Keratinocyte (primary cell): ENCODE data around the gene PLEKHA8. TPM values are rescaled to one million over a fixed set of nuclear protein-coding genes. Genes with fewer than 3 reads are reported as not detected.

ENCODE experiments used
- DNase-seq: peaks from one replicate; pipeline ENCODE4 v3.0.0-alpha.2; 2011; ENCODE audit warnings: low read depth, missing footprints, low spot score
- FAIRE-seq: peaks from 2 replicates; lab custom pipeline; 2011; peaks lifted over from hg19 to GRCh38; lab: Jason Lieb, UNC
- H2AFZ ChIP-seq: 2 replicates; pipeline ENCODE4 v1.6.0; 2012; ENCODE audit warnings: low read length, control low read depth, inconsistent platforms; ENCODE audit not compliant: control insufficient read depth
- H3K27ac ChIP-seq: 2 replicates; pipeline ENCODE4 v1.5.1; 2011; ENCODE audit warnings: low read length; ENCODE audit not compliant: control insufficient read depth, insufficient read depth
- H3K27me3 ChIP-seq: 3 replicates; pipeline ENCODE4 v1.6.0; 2011; ENCODE audit warnings: low read length; ENCODE audit not compliant: control insufficient read depth, insufficient read depth; ENCODE audit errors: extremely low read depth
- H3K36me3 ChIP-seq, 2 experiments: 2 replicates in 1 of 2; 3 replicates in 1 of 2; pipeline ENCODE4 v1.5.1; 2011; ENCODE audit warnings: low read length in 2 of 2, mild to moderate bottlenecking in 1 of 2; ENCODE audit not compliant: control insufficient read depth in 2 of 2, insufficient read depth in 2 of 2; ENCODE audit errors: extremely low read depth in 1 of 2
- H3K4me1 ChIP-seq: 3 replicates; pipeline ENCODE4 v1.5.1; 2011; ENCODE audit warnings: low read length; ENCODE audit not compliant: control insufficient read depth, insufficient read depth; ENCODE audit errors: extremely low read depth
- H3K4me2 ChIP-seq: 3 replicates; pipeline ENCODE4 v1.6.0; 2011; ENCODE audit warnings: low read depth, low read length; ENCODE audit not compliant: control insufficient read depth, insufficient read depth; ENCODE audit errors: extremely low read depth
- H3K4me3 ChIP-seq, 3 experiments: fragments of 200-600 bp in 1 of 3; sonication (generic) in 1 of 3; 2 replicates in 2 of 3; 3 replicates in 1 of 3; pipeline ENCODE4 v1.5.1; 2011 to 2016; ENCODE audit warnings: low read length in 3 of 3, mild to moderate bottlenecking in 3 of 3, control low read depth in 2 of 3, inconsistent platforms in 1 of 3, low read depth in 1 of 3, mixed read lengths in 1 of 3, mixed run types in 1 of 3, moderate library complexity in 1 of 3; ENCODE audit not compliant: control insufficient read depth in 2 of 3, insufficient read depth in 2 of 3; ENCODE audit errors: extremely low read depth in 1 of 3
- H3K79me2 ChIP-seq: 2 replicates; pipeline ENCODE4 v1.6.0; 2012; ENCODE audit warnings: low read length; ENCODE audit not compliant: control insufficient read depth, insufficient read depth
- H3K9ac ChIP-seq: 3 replicates; pipeline ENCODE4 v1.6.0; 2011; ENCODE audit warnings: low read length; ENCODE audit not compliant: control insufficient read depth, insufficient read depth; ENCODE audit errors: extremely low read depth
- H3K9me1 ChIP-seq: 3 replicates; pipeline ENCODE4 v1.6.0; 2011; ENCODE audit warnings: low read length; ENCODE audit not compliant: control insufficient read depth, insufficient read depth; ENCODE audit errors: extremely low read depth
- H3K9me3 ChIP-seq: 2 replicates; pipeline ENCODE4 v1.5.1; 2012; ENCODE audit warnings: low read depth, low read length; ENCODE audit not compliant: control insufficient read depth
- H4K20me1 ChIP-seq: 3 replicates; pipeline ENCODE4 v1.6.0; 2011; ENCODE audit warnings: low read length; ENCODE audit not compliant: control insufficient read depth, insufficient read depth; ENCODE audit errors: extremely low read depth
- EZH2 ChIP-seq: IDR thresholded peaks from one replicate; pipeline ENCODE4 v1.6.1; 2012; ENCODE audit warnings: inconsistent platforms, mild to moderate bottlenecking, low read length, moderate library complexity
- dilution Hi-C: fragments of 300-500 bp; cut with MboI; formaldehyde crosslinking; loops from one replicate; pipeline ENCODE4 v1.7.0; 2020; ENCODE audit warnings: low sequenced_read_pairs; ENCODE audit not compliant: extremely low pct_ligation_motif_present
- polyA plus RNA-seq, 5 experiments: library from polyadenylated mRNA; depleted of rRNA in 3 of 5; stranded (reverse) in 3 of 5; stranded (forward) in 1 of 5; unstranded in 1 of 5; fragments of >200 nt; gene quantifications; 1 replicate in 1 of 5; 2 replicates in 3 of 5; 3 replicates in 1 of 5; pipeline versions ENCODE4 v1.2.1 to v1.2.3, GENCODE V29; 2011 to 2012; ENCODE audit warnings: missing spikeins in 2 of 5, low read depth in 1 of 5, low replicate concordance in 1 of 5
- TF ChIP-seq, protein P1 (sequence below), 3 experiments: IDR thresholded peaks in 1 of 3; conservative IDR thresholded peaks in 1 of 3; optimal IDR thresholded peaks in 1 of 3; 2 replicates in 2 of 3; 3 replicates in 1 of 3; pipeline versions ENCODE3 to v1.5.1; 2011; ENCODE audit warnings: low read length in 3 of 3, mild to moderate bottlenecking in 3 of 3, moderate library complexity in 2 of 3, control low read depth in 1 of 3, inconsistent platforms in 1 of 3; ENCODE audit not compliant: insufficient read depth in 2 of 3; ENCODE audit errors: extremely low read depth in 1 of 3

PLEKHA8 gene
- polyA plus RNA-seq, 1 donor (not counting 4 experiments of a cell fraction or from before 2014, with no cell fraction given) = 9.6 TPM

DNA sequence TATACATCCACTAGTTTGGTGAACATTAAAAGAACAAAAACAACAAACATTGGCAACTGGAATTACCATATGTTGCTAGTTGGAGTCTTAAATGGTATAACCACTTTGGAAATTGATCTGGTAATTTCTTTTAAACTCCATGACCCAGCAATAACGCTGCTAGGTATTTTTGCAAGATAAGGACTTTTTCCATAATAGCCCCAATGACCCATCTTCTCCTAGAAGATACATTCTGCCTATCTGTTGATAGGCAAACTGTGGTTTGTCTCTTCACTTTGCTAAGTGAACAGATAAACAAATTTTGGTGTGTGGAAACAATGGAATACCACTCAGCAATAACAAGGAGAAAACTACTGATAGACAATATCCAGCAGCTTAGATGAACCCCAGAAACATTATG, 75.9 kb downstream of the PLEKHA8 start:
- TF ChIP-seq EZH2 = no peak
- TF ChIP-seq, protein P1, sequence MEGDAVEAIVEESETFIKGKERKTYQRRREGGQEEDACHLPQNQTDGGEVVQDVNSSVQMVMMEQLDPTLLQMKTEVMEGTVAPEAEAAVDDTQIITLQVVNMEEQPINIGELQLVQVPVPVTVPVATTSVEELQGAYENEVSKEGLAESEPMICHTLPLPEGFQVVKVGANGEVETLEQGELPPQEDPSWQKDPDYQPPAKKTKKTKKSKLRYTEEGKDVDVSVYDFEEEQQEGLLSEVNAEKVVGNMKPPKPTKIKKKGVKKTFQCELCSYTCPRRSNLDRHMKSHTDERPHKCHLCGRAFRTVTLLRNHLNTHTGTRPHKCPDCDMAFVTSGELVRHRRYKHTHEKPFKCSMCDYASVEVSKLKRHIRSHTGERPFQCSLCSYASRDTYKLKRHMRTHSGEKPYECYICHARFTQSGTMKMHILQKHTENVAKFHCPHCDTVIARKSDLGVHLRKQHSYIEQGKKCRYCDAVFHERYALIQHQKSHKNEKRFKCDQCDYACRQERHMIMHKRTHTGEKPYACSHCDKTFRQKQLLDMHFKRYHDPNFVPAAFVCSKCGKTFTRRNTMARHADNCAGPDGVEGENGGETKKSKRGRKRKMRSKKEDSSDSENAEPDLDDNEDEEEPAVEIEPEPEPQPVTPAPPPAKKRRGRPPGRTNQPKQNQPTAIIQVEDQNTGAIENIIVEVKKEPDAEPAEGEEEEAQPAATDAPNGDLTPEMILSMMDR (optimal IDR thresholded peaks at IDR 0.05 in 1 of 3, IDR thresholded peaks at IDR 0.05 in 1 of 3, conservative IDR thresholded peaks at IDR 0.05 in 1 of 3; ENCODE audit: extremely low read depth in 1 of 3, insufficient read depth in 2 of 3, low read length in 3 of 3) = no peak

DNA sequence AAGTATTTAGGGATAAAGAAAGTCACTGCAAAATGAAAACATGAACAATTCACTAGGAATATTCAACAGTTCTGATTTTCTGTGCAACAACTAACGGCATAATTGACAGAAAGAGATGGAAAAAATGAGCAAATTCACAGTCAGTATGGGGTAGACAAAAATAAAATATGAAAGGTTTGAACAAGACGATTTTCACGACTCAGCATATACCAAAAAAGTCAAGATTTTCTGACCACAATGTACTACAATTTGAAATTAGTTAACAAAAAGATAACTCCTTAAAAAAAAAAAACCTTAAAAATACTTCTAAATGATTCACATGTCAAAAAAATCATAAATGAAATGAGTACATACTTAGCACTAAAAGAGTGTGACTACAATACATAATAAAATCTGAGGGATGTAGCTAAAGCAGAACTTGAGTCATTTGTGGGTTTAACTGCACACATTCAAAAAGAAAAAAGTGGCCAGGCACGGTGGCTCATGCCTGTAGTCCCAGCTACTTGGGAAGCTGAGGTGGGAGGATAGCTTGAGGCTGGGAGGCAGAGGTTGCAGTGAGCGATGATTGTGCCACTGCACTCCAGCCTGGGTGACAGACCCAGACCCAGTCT, 84.0 kb downstream of the PLEKHA8 start:
- H3K9me1 ChIP-seq = no peaks in the 10 kb centered on the region
- no peak overlapping the region for H3K4me3 ChIP-seq
- FAIRE-seq (no peak), DNase-seq (no peak)
- dilution Hi-C loops = no loop called here
- H3K9ac ChIP-seq = no peak overlapping the region
- H4K20me1 ChIP-seq = no peaks in the 10 kb centered on the region
- H3K27me3 ChIP-seq = no peaks in the 10 kb centered on the region
- H2AFZ ChIP-seq = no peak overlapping the region
- no peak overlapping the region for H3K27ac ChIP-seq
- H3K4me2 ChIP-seq = no peak overlapping the region
- H3K9me3 ChIP-seq = peaks cover 5% of the 10 kb centered on the region
- H3K36me3 ChIP-seq = no peaks in the 10 kb centered on the region
- no peaks in the 10 kb centered on the region for H3K79me2 ChIP-seq
- no peak for TF ChIP-seq EZH2
- TF ChIP-seq, protein P1 (optimal IDR thresholded peaks at IDR 0.05 in 1 of 3, IDR thresholded peaks at IDR 0.05 in 1 of 3, conservative IDR thresholded peaks at IDR 0.05 in 1 of 3; ENCODE audit: extremely low read depth in 1 of 3, insufficient read depth in 2 of 3, low read length in 3 of 3) = no peak
- peaks cover 7% of the 10 kb centered on the region for H3K4me1 ChIP-seq

More for the DNA sequence above, 75.9 kb downstream of the PLEKHA8 start:
- no peak overlapping the region for H3K4me2 ChIP-seq
- FAIRE-seq = no peak
- no peak overlapping the region for H3K4me3 ChIP-seq
- no peak overlapping the region for H3K9ac ChIP-seq
- no peaks in the 10 kb centered on the region for H3K27me3 ChIP-seq
- no peaks in the 10 kb centered on the region for H3K9me1 ChIP-seq
- no peaks in the 10 kb centered on the region for H3K4me1 ChIP-seq
- no peaks in the 10 kb centered on the region for H3K36me3 ChIP-seq
- no peak overlapping the region for H2AFZ ChIP-seq
- DNase-seq = no peak
- dilution Hi-C loops = no loop called here
- H3K9me3 ChIP-seq = no peaks in the 10 kb centered on the region
- no peak overlapping the region for H3K27ac ChIP-seq
- no peaks in the 10 kb centered on the region for H4K20me1 ChIP-seq
- no peaks in the 10 kb centered on the region for H3K79me2 ChIP-seq
